GM12878 (cell line): ENCODE measurements around the gene RMI2. TPM values are rescaled to one million over a fixed set of nuclear protein-coding genes. Genes with fewer than 3 reads are reported as not detected.

Experiments used
- CBX3 ChIP-seq: fragments of 200-600 bp; sonication (generic); IDR thresholded peaks from 2 replicates; pipeline ENCODE4 v1.6.1; 2016; ENCODE audit warnings: low read depth, borderline replicate concordance
- CEBPB ChIP-seq, 2 experiments: fragments of 150-350 bp in 1 of 2; IDR thresholded peaks; 2 replicates each; pipeline ENCODE4 v1.6.1; 2012 to 2014; ENCODE audit warnings: low read depth in 2 of 2, low read length in 2 of 2, borderline replicate concordance in 1 of 2, inconsistent platforms in 1 of 2
- E2F4 ChIP-seq: IDR thresholded peaks from 2 replicates; pipeline ENCODE4 v1.6.1; 2012; ENCODE audit warnings: low read depth, low read length, improper control_type of control experiment
- E4F1 ChIP-seq: fragments of 450-650 bp; IDR thresholded peaks from 2 replicates; pipeline ENCODE4 v1.6.1; 2018; ENCODE audit warnings: borderline replicate concordance, mild to moderate bottlenecking; ENCODE audit not compliant: partially characterized antibody
- FOS ChIP-seq: IDR thresholded peaks from 3 replicates; pipeline ENCODE4 v1.6.1; 2011; ENCODE audit warnings: borderline replicate concordance; ENCODE audit not compliant: insufficient read length; ENCODE audit errors: extremely low read depth
- FOXK2 ChIP-seq: fragments of 450-650 bp; IDR thresholded peaks from 2 replicates; pipeline ENCODE4 v1.6.1; 2017; ENCODE audit warnings: mild to moderate bottlenecking, moderate library complexity
- MTA3 ChIP-seq: IDR thresholded peaks from 2 replicates; pipeline ENCODE4 v1.6.1; 2012; ENCODE audit warnings: low read length, inconsistent platforms, borderline replicate concordance
- NFXL1 ChIP-seq: fragments of 450-650 bp; IDR thresholded peaks from 2 replicates; pipeline ENCODE4 v1.6.1; 2017; ENCODE audit warnings: antibody characterized with exemption, mild to moderate bottlenecking, borderline replicate concordance
- NFYA ChIP-seq: IDR thresholded peaks from 2 replicates; pipeline ENCODE4 v1.6.1; 2011; ENCODE audit warnings: low read depth, mild to moderate bottlenecking, low read length, improper control_type of control experiment, borderline replicate concordance
- POU2F2 ChIP-seq: IDR thresholded peaks from 3 replicates; pipeline ENCODE4 v1.6.1; 2011; ENCODE audit warnings: low read depth, mild to moderate bottlenecking, low read length, borderline replicate concordance
- RCOR1 ChIP-seq: conservative IDR thresholded peaks from 2 replicates; pipeline ENCODE4 v1.6.1; 2012; ENCODE audit warnings: low read depth, low read length, improper control_type of control experiment
- RELA ChIP-seq: fragments of 450-650 bp; IDR thresholded peaks from 2 replicates; pipeline ENCODE4 v1.8.0; 2014; ENCODE audit warnings: borderline replicate concordance; ENCODE audit not compliant: partially characterized antibody
- RELB ChIP-seq: fragments of 450-650 bp; IDR thresholded peaks from 2 replicates; pipeline ENCODE4 v1.6.1; 2017; ENCODE audit warnings: low read depth, mild to moderate bottlenecking, moderate library complexity
- SIN3A ChIP-seq: IDR thresholded peaks from 2 replicates; pipeline ENCODE4 v1.6.1; 2012; ENCODE audit warnings: low read depth, low read length, improper control_type of control experiment
- SKIL ChIP-seq: fragments of 450-650 bp; IDR thresholded peaks from 2 replicates; pipeline ENCODE4 v1.6.1; 2017; ENCODE audit warnings: mild to moderate bottlenecking, low read depth, inconsistent platforms; ENCODE audit not compliant: poor library complexity, severe bottlenecking
- SMAD1 ChIP-seq: fragments of 450-650 bp; IDR thresholded peaks from 2 replicates; pipeline ENCODE4 v1.6.1; 2018; ENCODE audit warnings: mild to moderate bottlenecking, low read depth; ENCODE audit not compliant: partially characterized antibody
- ZBTB4 ChIP-seq: fragments of 450-650 bp; formaldehyde crosslinking; IDR thresholded peaks from 2 replicates; pipeline ENCODE4 v1.4.0; 2022; ENCODE audit warnings: mild to moderate bottlenecking, moderate library complexity
- ZNF24 ChIP-seq: fragments of 450-650 bp; IDR thresholded peaks from 2 replicates; pipeline ENCODE4 v1.6.1; 2017; ENCODE audit warnings: antibody characterized with exemption, mild to moderate bottlenecking
- polyA plus RNA-seq, 11 experiments: library from polyadenylated mRNA; depleted of rRNA in 4 of 11; unstranded in 6 of 11; stranded (reverse) in 5 of 11; fragments of >200 nt; fragmentation: Nextera tagmentation in 4 of 11; fragmentation: Illumina TruSeq in 1 of 11; extraction: Ambion mirVana in 4 of 11; extraction: Trizol in 1 of 11; gene quantifications; 1 replicate in 1 of 11; 2 replicates in 10 of 11; pipeline versions ENCODE4 v1.2.1 to v1.2.3, GENCODE V29; 2011 to 2016; ENCODE audit warnings: inconsistent platforms in 2 of 11, missing spikeins in 2 of 11, low read depth in 1 of 11
- total RNA-seq, 4 experiments: library from RNA; depleted of rRNA in 3 of 4; stranded (reverse); fragments of >200 nt in 3 of 4; fragmentation: Illumina TruSeq in 1 of 4; extraction: Trizol in 1 of 4; gene quantifications; 2 replicates each; pipeline versions ENCODE4 v1.2.1 to v1.2.3, GENCODE V29; 2013 to 2021

RMI2 gene
- total and polyA plus RNA-seq, 10 of the 15 experiments (the other 5 are each of a cell fraction or from before 2014, with no cell fraction given), result 9.6 to 68.8 (median 32.1) TPM

GRCh38 chr16:11312718-11313492, 32.4 kb upstream of the RMI2 start (continued):
- TF ChIP-seq RELB (no peak), ZNF24 (no peak), RELA (no peak), NFYA (no peak), E4F1 (no peak), SMAD1 (no peak), POU2F2 (no peak), ZBTB4 (CRISPR knock-in tag) (no peak), MTA3 (no peak), CBX3 (no peak), CEBPB (IDR thresholded peaks at IDR 0.05; ENCODE audit: borderline replicate concordance in 1 of 2, low read depth in 2 of 2, low read length in 2 of 2) (no peak), E2F4 (no peak), NFXL1 (no peak), SIN3A (no peak), FOS (no peak), FOXK2 (no peak), RCOR1 (no peak), SKIL (no peak)
